IPS-NIHi7 (cell line): ENCODE results near the gene LBR.
A peak's percentile ranks its signal among the peaks of the same experiment; 100 is the strongest.

Source experiments
- DNase-seq: peaks from one replicate; pipeline ENCODE4 v3.0.0; 2012; ENCODE audit warnings: mixed read lengths; ENCODE audit errors: extremely low spot score

LBR gene

DNA sequence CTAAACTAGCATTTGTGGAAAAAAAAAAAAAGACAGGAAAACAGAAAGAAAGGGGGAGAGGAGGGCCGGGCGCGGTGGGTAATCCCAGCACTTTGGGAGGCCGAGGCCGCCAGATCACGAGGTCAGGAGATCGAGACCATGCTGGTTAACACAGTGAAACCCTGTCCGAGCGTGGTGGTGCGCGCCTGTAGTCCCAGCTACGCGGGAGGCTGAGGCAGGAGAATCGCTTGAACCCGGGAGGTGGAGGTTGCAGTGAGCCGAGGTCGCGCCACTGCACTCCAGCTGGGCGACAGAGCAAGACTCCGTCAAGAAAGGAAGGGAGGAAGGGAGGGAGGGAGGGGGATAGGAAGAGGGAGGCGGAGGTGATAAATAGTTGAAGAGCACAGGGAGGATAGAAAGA is 54.7 kb downstream of the LBR start:
- no peak for DNase-seq

DNA sequence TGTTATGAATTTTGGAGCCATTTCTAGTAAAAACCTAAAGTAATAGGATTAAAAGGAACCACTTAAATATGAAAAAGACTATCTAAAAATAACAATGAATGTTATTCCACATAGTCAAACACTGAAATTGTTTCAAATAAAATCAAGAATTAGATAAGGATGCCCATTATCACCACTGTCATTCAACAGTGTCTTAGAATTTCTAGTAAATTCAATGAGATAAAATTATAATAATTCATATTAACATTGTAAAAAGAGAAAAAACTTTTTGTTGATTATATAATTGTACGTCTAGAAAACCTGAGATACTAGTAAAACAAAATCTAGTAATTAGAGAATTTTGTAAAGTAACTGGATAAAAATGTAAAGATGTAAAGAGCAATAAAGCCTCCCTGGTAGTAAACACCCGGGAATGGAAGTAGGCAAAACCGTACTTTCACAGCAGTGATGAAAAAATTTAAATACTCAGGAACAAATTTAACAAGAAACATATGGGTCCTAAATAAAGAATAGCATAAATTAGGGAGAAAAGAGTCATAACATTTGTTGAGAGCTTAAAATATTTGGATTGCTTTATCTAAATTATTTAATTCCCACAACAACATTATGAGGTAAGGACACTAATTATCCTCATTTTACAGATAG is 56.4 kb downstream of the LBR start:
- DNase-seq: no peak

DNA sequence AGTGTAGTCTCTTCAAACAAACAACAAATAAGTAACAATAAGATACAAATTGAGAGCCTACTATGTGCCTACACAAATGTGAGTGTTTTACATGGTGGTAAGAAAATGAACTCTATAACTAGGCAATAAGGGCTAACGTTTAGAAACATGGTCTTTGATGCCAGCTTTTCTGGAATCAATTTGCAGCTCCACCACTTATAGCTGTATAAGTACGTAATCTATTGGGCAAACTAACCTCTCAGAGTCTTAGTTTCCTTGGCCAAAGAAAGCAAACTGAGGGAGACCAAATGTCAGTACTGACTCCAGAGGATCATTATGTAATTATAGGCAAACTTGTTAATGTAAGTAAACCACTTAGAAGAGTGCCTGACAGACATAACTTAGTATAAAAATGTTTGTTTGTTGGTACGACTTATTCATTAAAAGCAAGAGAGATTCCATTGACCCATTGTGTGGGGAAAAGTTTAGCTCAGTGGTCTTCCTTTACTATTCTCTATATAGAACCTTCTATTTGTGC is 59.7 kb downstream of the LBR start:
- DNase-seq: no peak

- peak; percentile 15 for DNase-seq
These were observed 61.3 kb downstream of the LBR start for GRCh38 chr1:225366552-225366951.

DNA sequence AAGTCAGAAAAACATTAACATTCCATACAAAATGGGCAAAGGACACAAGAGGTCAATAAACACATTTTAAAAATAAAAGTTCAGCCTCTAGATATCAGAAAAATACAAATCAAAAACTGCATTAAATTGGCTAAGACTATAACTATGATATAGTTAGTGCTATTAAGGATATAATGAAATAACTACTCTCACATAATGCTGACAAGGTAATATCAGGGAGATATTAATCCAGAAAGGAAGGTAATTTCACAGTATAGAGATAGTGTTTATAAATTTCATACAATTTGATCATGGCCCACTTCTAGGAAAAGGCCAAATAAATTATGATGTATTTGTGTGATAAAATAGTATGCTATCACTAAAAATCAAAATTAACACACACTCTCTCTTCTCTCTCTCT is 61.8 kb downstream of the LBR start:
- DNase-seq: no peak

GRCh38 chr1:225364439-225364838 is 63.4 kb downstream of the LBR start:
- DNase-seq: no peak

DNA sequence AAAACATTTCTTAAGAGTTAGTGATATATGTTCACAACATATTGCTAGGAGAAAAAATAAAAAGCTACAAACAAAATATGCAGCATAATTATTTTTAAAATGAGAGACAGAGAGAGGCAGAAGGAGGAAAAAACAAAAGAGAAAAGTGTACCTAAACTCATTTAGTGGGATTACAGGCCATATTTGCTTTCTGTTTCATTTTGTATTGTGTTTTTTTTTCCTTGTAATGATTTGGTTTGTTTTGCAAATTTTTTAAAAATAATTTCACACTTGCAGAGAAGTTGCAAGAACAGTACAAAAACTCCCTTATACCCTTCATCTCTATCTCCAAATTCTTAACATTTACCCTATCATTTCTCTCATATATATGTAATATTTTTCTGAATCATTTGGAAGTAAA is 65.0 kb downstream of the LBR start:
- no peak for DNase-seq

- DNase-seq: no peak
These were observed 66.7 kb downstream of the LBR start for GRCh38 chr1:225361176-225361575.

DNA sequence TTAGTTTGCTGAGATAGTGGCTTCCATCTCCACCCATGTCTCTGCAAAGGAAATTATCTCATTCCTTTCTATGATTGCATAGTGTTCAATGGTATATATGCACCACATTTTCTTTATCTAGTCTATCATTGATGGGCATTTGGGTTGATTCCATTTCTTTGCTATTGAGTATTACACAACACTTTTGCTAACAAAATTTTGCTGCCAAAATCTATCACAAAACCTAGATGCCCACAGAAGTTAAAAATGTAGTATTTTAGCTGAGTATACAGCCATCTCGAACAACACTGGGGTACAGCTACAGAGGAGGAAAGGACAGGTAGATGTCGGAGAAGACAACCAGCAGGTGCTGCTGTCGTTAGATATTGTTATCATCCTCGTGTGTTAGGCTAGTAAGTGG is 67.7 kb downstream of the LBR start:
- DNase-seq: no peak

DNA sequence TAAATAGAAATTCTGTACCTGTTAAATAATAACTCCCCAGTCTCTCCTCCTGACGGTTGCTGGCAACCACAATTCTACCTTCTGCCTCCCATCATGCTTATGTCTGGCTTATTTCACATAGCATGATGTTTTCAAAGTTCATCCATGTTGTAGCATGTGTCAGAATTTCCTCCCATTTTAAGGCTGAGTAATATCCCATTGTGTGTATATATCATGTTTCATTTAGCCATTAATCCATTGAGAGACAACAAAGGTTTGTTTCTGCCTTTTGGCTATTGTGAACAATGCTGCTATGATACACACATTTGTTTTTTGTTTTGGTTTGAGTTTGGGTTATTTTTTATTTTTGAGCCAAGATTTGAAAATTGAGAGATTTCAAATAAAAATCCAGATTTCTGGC is 72.0 kb downstream of the LBR start:
- DNase-seq: no peak

- no peak for DNase-seq
These were observed 72.9 kb downstream of the LBR start for GRCh38 chr1:225354906-225355305.
